K562 (cell line): Measurements from ENCODE around the gene ARHGAP30. TPM values are rescaled to one million over a fixed set of nuclear protein-coding genes. Genes with fewer than 3 reads are reported as not detected.

Source experiments
- ARID1B ChIP-seq: fragments of 450-650 bp; IDR thresholded peaks from 2 replicates; pipeline ENCODE4 v1.6.1; 2016; ENCODE audit warnings: antibody characterized with exemption, mild to moderate bottlenecking, inconsistent platforms
- BCLAF1 ChIP-seq, 2 experiments: fragments of 450-650 bp in 1 of 2; IDR thresholded peaks; 2 replicates each; pipeline ENCODE4 v1.6.1; 2011 to 2017; ENCODE audit warnings: low read depth in 2 of 2, antibody characterized with exemption in 1 of 2, borderline replicate concordance in 1 of 2, low read length in 1 of 2, mild to moderate bottlenecking in 1 of 2, mixed read lengths in 1 of 2; ENCODE audit not compliant: control insufficient read depth in 1 of 2
- DMBX1 ChIP-seq: fragments of 250-450 bp; sonication (Bioruptor Pico); IDR thresholded peaks from 2 replicates; pipeline ENCODE4 v1.8.0; 2022; ENCODE audit warnings: inconsistent platforms, mild to moderate bottlenecking, moderate library complexity, borderline replicate concordance
- ESRRA ChIP-seq: fragments of 450-650 bp; IDR thresholded peaks from 2 replicates; pipeline ENCODE4 v1.6.1; 2014; ENCODE audit warnings: low read depth, mild to moderate bottlenecking, moderate library complexity, borderline replicate concordance
- EWSR1 ChIP-seq: fragments of 450-650 bp; IDR thresholded peaks from 2 replicates; pipeline ENCODE4 v1.6.1; 2018; ENCODE audit warnings: borderline replicate concordance, mild to moderate bottlenecking, low read depth, moderate library complexity; ENCODE audit not compliant: partially characterized antibody
- HMBOX1 ChIP-seq: sonication (generic); IDR thresholded peaks from 2 replicates; pipeline ENCODE4 v1.6.1; 2016
- MITF ChIP-seq: IDR thresholded peaks from 2 replicates; pipeline ENCODE4 v1.6.1; 2014; ENCODE audit warnings: antibody characterized with exemption
- NCOA2 ChIP-seq, 2 experiments: fragments of 450-650 bp; IDR thresholded peaks; 2 replicates each; pipeline ENCODE4 v1.6.1; 2018; ENCODE audit warnings: mild to moderate bottlenecking in 2 of 2, moderate library complexity in 1 of 2; ENCODE audit not compliant: partially characterized antibody in 2 of 2
- NCOA4 ChIP-seq: fragments of 450-650 bp; IDR thresholded peaks from 2 replicates; pipeline ENCODE4 v1.6.1; 2018; ENCODE audit warnings: mild to moderate bottlenecking; ENCODE audit not compliant: partially characterized antibody
- POLR2AphosphoS5 ChIP-seq: IDR thresholded peaks from 2 replicates; pipeline ENCODE4 v1.6.1; 2011; ENCODE audit warnings: mild to moderate bottlenecking, low read depth, low read length, moderate library complexity; ENCODE audit not compliant: control insufficient read depth, insufficient read depth
- SAFB2 ChIP-seq: fragments of 200-400 bp; formaldehyde crosslinking; IDR thresholded peaks from 2 replicates; pipeline ENCODE4 v1.6.1; 2018; ENCODE audit warnings: borderline replicate concordance, low read length, low read depth, moderate library complexity; ENCODE audit not compliant: severe bottlenecking
- SMARCA5 ChIP-seq: fragments of 450-650 bp; IDR thresholded peaks from 2 replicates; pipeline ENCODE4 v1.6.1; 2016
- SRF ChIP-seq, 2 experiments: fragments of 250-450, 450-650 bp in 1 of 2; sonication (Bioruptor Pico) in 1 of 2; sonication (generic) in 1 of 2; formaldehyde crosslinking; IDR thresholded peaks; 2 replicates each; pipeline versions ENCODE4 v1.5.0 to v1.5.1; 2020 to 2022; ENCODE audit warnings: mild to moderate bottlenecking in 1 of 2, missing genetic modification reagents in 1 of 2
- TFAP4 ChIP-seq: sonication (generic); formaldehyde crosslinking; IDR thresholded peaks from 2 replicates; pipeline ENCODE4 v1.8.0; 2022; ENCODE audit warnings: missing genetic modification reagents, mild to moderate bottlenecking, moderate library complexity, borderline replicate concordance
- VEZF1 ChIP-seq: fragments of 200-800 bp; sonication (Bioruptor generic); IDR thresholded peaks from 2 replicates; pipeline ENCODE4 v1.6.1; 2017; ENCODE audit warnings: missing genetic modification characterization, missing compliant biosample characterization
- ZFP91 ChIP-seq: sonication (generic); formaldehyde crosslinking; IDR thresholded peaks from 2 replicates; pipeline ENCODE4 v1.8.0; 2022; ENCODE audit warnings: mild to moderate bottlenecking, missing genetic modification reagents
- polyA plus RNA-seq, 8 experiments: library from polyadenylated mRNA; depleted of rRNA in 4 of 8; stranded (reverse) in 5 of 8; unstranded in 3 of 8; fragments of >200 nt; fragmentation: Nextera tagmentation in 2 of 8; fragmentation: Illumina TruSeq in 1 of 8; extraction: Ambion mirVana in 2 of 8; extraction: Trizol in 1 of 8; gene quantifications; 2 replicates each; pipeline versions ENCODE4 v1.2.1 to v1.2.3, GENCODE V29; 2011 to 2014; ENCODE audit warnings: inconsistent platforms in 1 of 8, missing spikeins in 1 of 8
- total RNA-seq, 7 experiments: library from RNA; depleted of rRNA in 6 of 7; stranded (reverse); fragments of >200 nt in 6 of 7; fragmentation: Illumina TruSeq in 2 of 7; extraction: Trizol in 2 of 7; gene quantifications; 2 replicates each; pipeline versions ENCODE4 v1.2.1 to v1.2.3, GENCODE V29; 2011 to 2021; ENCODE audit warnings: low replicate concordance in 1 of 7

Gene ARHGAP30
- total and polyA plus RNA-seq, 9 of the 15 experiments (the other 6 are each of a cell fraction or from before 2014, with no cell fraction given): 0.01 to 0.73 (median 0.12) TPM

- no peak for TF ChIP-seq ZFP91 (CRISPR knock-in tag)
- TF ChIP-seq SAFB2: no peak
- peak; percentile 96 for TF ChIP-seq ARID1B
- peak; percentile 47; the same call in 1 of the 2 replicates for TF ChIP-seq TFAP4 (CRISPR knock-in tag)
- 0 out of 2 replicates have a peak, but pooled peaks have one; percentile 33 for TF ChIP-seq DMBX1 (CRISPR knock-in tag)
- TF ChIP-seq POLR2AphosphoS5: peak; percentile 82
- TF ChIP-seq NCOA4: no peak
- peak; percentile 77; the same call in 1 of the 2 replicates for TF ChIP-seq HMBOX1
- TF ChIP-seq SMARCA5: peak; percentile 72
- 0 out of 2 replicates have a peak, but pooled peaks have one; percentile 23 for TF ChIP-seq MITF
- TF ChIP-seq SRF (CRISPR knock-in tag; IDR thresholded peaks at IDR 0.05): no peak; a peak in 1 of 4 replicates
- TF ChIP-seq VEZF1: 0 out of 2 replicates have a peak, but pooled peaks have one; percentile 50
- no peak for TF ChIP-seq EWSR1
- TF ChIP-seq BCLAF1 (IDR thresholded peaks at IDR 0.05; ENCODE audit: borderline replicate concordance in 1 of 2, control insufficient read depth in 1 of 2, low read depth in 2 of 2, low read length in 1 of 2): peak in 1 of 2 experiments; percentile 46; a peak in 1 of 4 replicates
- no peak for TF ChIP-seq ESRRA
- TF ChIP-seq NCOA2 (IDR thresholded peaks at IDR 0.05; ENCODE audit: partially characterized antibody in 2 of 2): peak; percentile 61 to 66
Measured at GRCh38 chr1:161009602-161010211, 60.0 kb downstream of the ARHGAP30 start (continued).
